ENCODE results near the gene CRADD.
"Not testable (repeated sequence)": the region's sequence is repeated elsewhere in the genome, so short reads cannot be mapped to it uniquely, and the experiment has no call there.

CRADD gene

GRCh38 chr12:93778306-93778705 is 101.1 kb downstream of the CRADD start:
- Histone ChIP-seq H3K4me1 (ENCODE audit: control insufficient read depth in 1 of 2, insufficient read depth in 2 of 2, low read length in 2 of 2) (peaks cover 3 to 22% of the 10 kb centered on the region in 2 donors), H3K36me3 (ENCODE audit: control insufficient read depth in 1 of 2, insufficient read depth in 2 of 2, low read length in 2 of 2) (peaks cover 0 to 6% of the 10 kb centered on the region in 2 donors), H3K4me3 (ENCODE audit: low read depth in 1 of 2, low read length in 2 of 2) (no peak overlapping the region), H3K27ac (ENCODE audit: low read length) (peak overlapping the region; percentile 88), H3K27me3 (ENCODE audit: low read depth, low read length) (no peaks in the 10 kb centered on the region), H3K9me3 (ENCODE audit: control insufficient read depth in 1 of 2, low read length in 2 of 2) (no peaks in the 10 kb centered on the region)

DNA sequence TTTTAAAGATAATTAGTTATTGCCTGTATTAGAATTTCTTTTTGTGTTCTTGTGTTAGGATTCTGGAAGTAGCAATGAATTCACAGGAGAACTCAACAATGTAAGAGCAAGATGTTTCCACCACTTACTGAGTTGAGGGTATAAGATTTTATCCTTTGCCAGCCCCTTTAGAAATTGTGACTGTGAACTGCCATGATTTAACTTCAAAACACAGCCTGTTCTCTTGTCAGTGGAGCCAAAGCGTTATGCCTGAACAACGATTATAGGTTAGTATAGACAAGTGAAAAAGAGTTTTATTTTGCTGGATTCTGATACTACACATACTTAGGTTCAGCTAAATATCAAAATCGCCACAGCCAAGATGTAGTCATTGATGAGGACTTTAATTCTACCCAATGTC is 101.6 kb downstream of the CRADD start:
- peaks cover 3 to 27% of the 10 kb centered on the region in 2 donors for H3K4me1 ChIP-seq (ENCODE audit: control insufficient read depth in 1 of 2, insufficient read depth in 2 of 2, low read length in 2 of 2)
- no peak overlapping the region for H3K4me3 ChIP-seq (ENCODE audit: low read depth in 1 of 2, low read length in 2 of 2)
- no peaks in the 10 kb centered on the region for H3K9me3 ChIP-seq (ENCODE audit: control insufficient read depth in 1 of 2, low read length in 2 of 2)
- no peaks in the 10 kb centered on the region for H3K27me3 ChIP-seq (ENCODE audit: low read depth, low read length)
- H3K27ac ChIP-seq (ENCODE audit: low read length): peak overlapping the region; percentile 88
- peaks cover 0 to 6% of the 10 kb centered on the region in 2 donors for H3K36me3 ChIP-seq (ENCODE audit: control insufficient read depth in 1 of 2, insufficient read depth in 2 of 2, low read length in 2 of 2)

DNA sequence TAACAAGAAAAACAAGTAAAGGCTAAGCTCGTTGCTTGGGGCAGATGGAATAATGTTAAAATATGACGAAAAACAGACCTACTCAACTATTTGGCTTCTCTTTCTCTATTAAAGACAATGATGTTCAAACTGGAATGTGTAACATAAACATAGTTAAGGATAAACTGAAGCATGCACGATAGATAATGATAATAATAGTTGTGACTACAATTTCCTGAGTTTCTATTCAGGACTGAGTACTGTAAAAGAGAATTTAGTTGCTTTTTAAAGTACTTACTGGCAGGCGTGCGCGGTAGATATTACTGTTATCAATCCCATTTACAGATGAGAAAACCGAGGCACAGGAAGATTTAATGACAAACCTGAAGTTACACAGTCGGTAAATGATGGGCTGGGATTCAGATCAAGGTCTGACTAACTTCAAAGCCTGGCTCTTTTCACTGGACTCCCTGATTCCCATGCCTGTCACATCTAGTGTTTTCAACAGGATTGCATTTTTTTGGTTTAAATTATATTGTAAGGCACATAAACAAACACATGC is 103.0 kb downstream of the CRADD start:
- H3K27me3 ChIP-seq (ENCODE audit: low read depth, low read length): no peaks in the 10 kb centered on the region
- H3K4me1 ChIP-seq (ENCODE audit: control insufficient read depth in 1 of 2, insufficient read depth in 2 of 2, low read length in 2 of 2): peaks cover 12 to 33% of the 10 kb centered on the region in 2 donors
- H3K9me3 ChIP-seq (ENCODE audit: control insufficient read depth in 1 of 2, low read length in 2 of 2): no peaks in the 10 kb centered on the region
- H3K4me3 ChIP-seq (ENCODE audit: low read depth in 1 of 2, low read length in 2 of 2): no peak overlapping the region
- H3K36me3 ChIP-seq (ENCODE audit: control insufficient read depth in 1 of 2, insufficient read depth in 2 of 2, low read length in 2 of 2): peaks cover 0 to 11% of the 10 kb centered on the region in 2 donors
- peak overlapping the region; percentile 88 for H3K27ac ChIP-seq (ENCODE audit: low read length)

DNA sequence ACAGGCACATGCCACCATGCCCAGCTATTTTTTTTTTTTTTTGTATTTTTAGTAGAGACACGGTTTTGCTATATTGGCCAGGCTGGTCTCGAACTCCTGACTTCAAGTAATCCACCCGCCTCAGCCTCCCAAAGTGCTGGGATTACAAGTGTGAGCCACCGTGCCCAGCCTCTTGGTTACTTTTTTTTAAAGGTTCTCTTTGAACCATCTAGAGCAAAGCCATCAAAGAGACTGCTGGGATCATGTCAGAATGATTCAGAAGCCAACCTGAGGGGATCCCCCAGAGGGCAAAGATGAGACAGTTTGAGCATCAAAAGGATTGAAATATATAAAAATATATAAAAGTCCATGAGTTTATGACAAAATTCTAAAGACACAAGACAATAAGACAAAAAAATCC is 103.7 kb downstream of the CRADD start:
- H3K27ac ChIP-seq (ENCODE audit: low read length); H3K9me3 ChIP-seq (ENCODE audit: control insufficient read depth in 1 of 2, low read length in 2 of 2): not testable (repeated sequence)
- H3K4me1 ChIP-seq (ENCODE audit: control insufficient read depth in 1 of 2, insufficient read depth in 2 of 2, low read length in 2 of 2): peaks cover 19 to 33% of the 10 kb centered on the region in 2 donors

GRCh38 chr12:93781961-93782360 is 104.8 kb downstream of the CRADD start:
- Histone ChIP-seq H3K36me3 (ENCODE audit: control insufficient read depth in 1 of 2, insufficient read depth in 2 of 2, low read length in 2 of 2) (peaks cover 0 to 11% of the 10 kb centered on the region in 2 donors), H3K4me1 (ENCODE audit: control insufficient read depth in 1 of 2, insufficient read depth in 2 of 2, low read length in 2 of 2) (peaks cover 22 to 26% of the 10 kb centered on the region in 2 donors)
- H3K27me3 ChIP-seq (ENCODE audit: low read depth, low read length); H3K4me3 ChIP-seq (ENCODE audit: low read depth in 1 of 2, low read length in 2 of 2); H3K9me3 ChIP-seq (ENCODE audit: control insufficient read depth in 1 of 2, low read length in 2 of 2); H3K27ac ChIP-seq (ENCODE audit: low read length): not testable (repeated sequence)

More for the DNA sequence above, 103.7 kb downstream of the CRADD start:
- H3K27me3 ChIP-seq (ENCODE audit: low read depth, low read length); H3K4me3 ChIP-seq (ENCODE audit: low read depth in 1 of 2, low read length in 2 of 2): not testable (repeated sequence)
- H3K36me3 ChIP-seq (ENCODE audit: control insufficient read depth in 1 of 2, insufficient read depth in 2 of 2, low read length in 2 of 2): peaks cover 0 to 11% of the 10 kb centered on the region in 2 donors

DNA sequence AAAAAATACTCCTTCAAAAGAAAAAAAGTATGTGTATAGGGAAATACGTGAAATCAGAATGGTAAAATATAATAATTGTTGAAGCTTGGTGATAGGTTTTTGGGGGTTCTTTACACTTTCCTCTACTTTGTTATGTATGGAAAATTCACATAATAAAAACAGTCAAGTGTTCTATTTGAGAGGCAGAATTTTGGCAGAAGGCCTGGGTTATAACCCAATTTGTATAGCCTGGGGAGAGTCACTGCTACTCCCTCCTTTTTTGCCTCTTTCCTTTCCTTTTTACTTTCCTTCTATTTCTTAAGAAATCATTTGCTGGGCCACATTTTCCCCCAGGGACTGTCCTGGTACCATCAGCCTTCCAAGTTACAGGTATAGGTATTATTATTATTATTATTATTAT is 105.7 kb downstream of the CRADD start:
- Histone ChIP-seq H3K4me1 (ENCODE audit: control insufficient read depth in 1 of 2, insufficient read depth in 2 of 2, low read length in 2 of 2) (peaks cover 17 to 22% of the 10 kb centered on the region in 2 donors), H3K9me3 (ENCODE audit: control insufficient read depth in 1 of 2, low read length in 2 of 2) (no peaks in the 10 kb centered on the region), H3K4me3 (ENCODE audit: low read depth in 1 of 2, low read length in 2 of 2) (no peak overlapping the region), H3K27me3 (ENCODE audit: low read depth, low read length) (no peaks in the 10 kb centered on the region), H3K36me3 (ENCODE audit: control insufficient read depth in 1 of 2, insufficient read depth in 2 of 2, low read length in 2 of 2) (peaks cover 0 to 8% of the 10 kb centered on the region in 2 donors), H3K27ac (ENCODE audit: low read length) (no peak overlapping the region)

- H3K27ac ChIP-seq (ENCODE audit: low read length): peak overlapping the region; percentile 95
- no peaks in the 10 kb centered on the region for H3K9me3 ChIP-seq (ENCODE audit: control insufficient read depth in 1 of 2, low read length in 2 of 2)
- H3K4me3 ChIP-seq (ENCODE audit: low read depth in 1 of 2, low read length in 2 of 2): no peak overlapping the region
- H3K27me3 ChIP-seq (ENCODE audit: low read depth, low read length): no peaks in the 10 kb centered on the region
- H3K4me1 ChIP-seq (ENCODE audit: control insufficient read depth in 1 of 2, insufficient read depth in 2 of 2, low read length in 2 of 2): peaks cover 13 to 22% of the 10 kb centered on the region in 2 donors
- H3K36me3 ChIP-seq (ENCODE audit: control insufficient read depth in 1 of 2, insufficient read depth in 2 of 2, low read length in 2 of 2): peaks cover 0 to 5% of the 10 kb centered on the region in 2 donors
Measured at GRCh38 chr12:93783832-93784231, 106.7 kb downstream of the CRADD start.

- H3K9me3 ChIP-seq (ENCODE audit: control insufficient read depth in 1 of 2, low read length in 2 of 2): no peaks in the 10 kb centered on the region
- no peak overlapping the region for H3K4me3 ChIP-seq (ENCODE audit: low read depth in 1 of 2, low read length in 2 of 2)
- peaks cover 11 to 22% of the 10 kb centered on the region in 2 donors for H3K4me1 ChIP-seq (ENCODE audit: control insufficient read depth in 1 of 2, insufficient read depth in 2 of 2, low read length in 2 of 2)
- no peaks in the 10 kb centered on the region for H3K27me3 ChIP-seq (ENCODE audit: low read depth, low read length)
- peaks cover 0 to 5% of the 10 kb centered on the region in 2 donors for H3K36me3 ChIP-seq (ENCODE audit: control insufficient read depth in 1 of 2, insufficient read depth in 2 of 2, low read length in 2 of 2)
- H3K27ac ChIP-seq (ENCODE audit: low read length): peak overlapping the region; percentile 95
Measured at GRCh38 chr12:93784339-93785086, 107.3 kb downstream of the CRADD start.

DNA sequence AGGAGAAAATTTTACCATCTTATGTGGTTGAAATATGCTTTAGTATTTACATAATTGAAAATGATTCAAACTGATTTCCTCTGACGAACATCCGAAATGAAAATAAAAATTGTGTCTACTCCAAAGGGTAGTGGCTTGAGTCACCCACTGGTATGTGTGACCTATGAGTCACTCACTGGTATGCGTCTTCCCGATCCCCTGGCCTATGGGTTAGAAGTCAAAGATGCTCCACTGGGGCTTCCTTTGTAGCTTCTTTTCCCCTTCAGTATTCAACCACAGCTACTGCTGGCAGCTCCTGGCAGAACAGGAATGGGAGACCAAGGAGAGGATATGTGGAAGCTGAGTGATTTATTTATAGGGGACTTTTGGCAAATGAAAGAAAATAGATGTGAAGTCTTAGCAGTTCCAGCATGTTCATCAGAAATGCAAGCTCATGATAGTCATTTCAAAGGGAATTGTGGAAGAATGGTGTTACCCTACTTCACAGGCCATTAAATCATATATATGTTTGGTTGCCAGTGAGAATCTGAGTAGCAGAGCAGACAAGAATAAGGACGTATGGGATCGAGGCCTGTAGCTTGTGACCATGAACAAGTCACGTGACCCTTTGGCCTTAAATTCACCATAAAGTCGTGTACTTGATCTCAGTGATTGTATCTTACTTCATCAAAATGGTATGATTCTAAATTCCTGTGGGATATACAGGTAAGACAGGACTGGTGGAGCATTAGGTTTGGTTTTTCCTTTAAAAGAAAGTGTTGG is 108.3 kb downstream of the CRADD start:
- no peaks in the 10 kb centered on the region for H3K27me3 ChIP-seq (ENCODE audit: low read depth, low read length)
- peaks cover 11 to 19% of the 10 kb centered on the region in 2 donors for H3K4me1 ChIP-seq (ENCODE audit: control insufficient read depth in 1 of 2, insufficient read depth in 2 of 2, low read length in 2 of 2)
- H3K9me3 ChIP-seq (ENCODE audit: control insufficient read depth in 1 of 2, low read length in 2 of 2): no peaks in the 10 kb centered on the region
- peaks cover 0 to 5% of the 10 kb centered on the region in 2 donors for H3K36me3 ChIP-seq (ENCODE audit: control insufficient read depth in 1 of 2, insufficient read depth in 2 of 2, low read length in 2 of 2)
- H3K4me3 ChIP-seq (ENCODE audit: low read depth in 1 of 2, low read length in 2 of 2): peak overlapping the region in 1 of 2 donors; percentile 13
- H3K27ac ChIP-seq (ENCODE audit: low read length): peak overlapping the region; percentile 95

DNA sequence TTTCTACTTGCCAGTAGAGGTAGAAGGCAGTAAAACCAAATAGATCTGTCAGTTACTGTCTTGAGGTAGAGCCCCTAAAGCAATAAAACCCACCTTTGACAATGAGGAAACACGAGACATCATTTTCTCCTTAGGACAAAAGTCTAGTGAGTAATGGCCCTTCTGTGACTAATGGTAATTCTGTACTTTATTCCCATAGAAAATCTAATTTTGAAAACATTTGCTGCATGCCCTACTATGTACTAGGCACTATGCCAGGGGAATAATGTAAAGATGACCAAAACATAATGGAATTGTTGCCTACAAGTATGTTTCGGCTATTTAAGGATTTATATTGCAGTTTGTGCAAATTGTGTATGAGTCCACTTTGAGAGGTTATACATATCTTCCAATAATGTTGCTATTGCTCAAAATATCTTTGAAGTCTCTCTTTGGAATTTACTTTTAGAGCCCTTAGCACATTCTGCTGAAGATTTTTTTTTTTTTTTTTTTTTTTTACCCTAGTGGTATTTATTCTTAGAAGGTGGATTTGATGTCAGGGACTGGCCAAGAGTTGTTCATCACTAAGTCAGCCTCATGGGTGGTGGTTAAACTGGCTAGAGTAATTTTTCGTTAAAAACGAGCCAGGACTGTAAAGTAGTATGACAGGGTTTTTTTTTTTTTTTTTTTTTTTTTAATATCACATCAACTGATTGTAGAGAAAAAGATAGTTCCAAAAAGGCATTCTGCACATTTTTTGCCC is 109.7 kb downstream of the CRADD start:
- peak overlapping the region; percentile 95 for H3K27ac ChIP-seq (ENCODE audit: low read length)
- H3K9me3 ChIP-seq (ENCODE audit: control insufficient read depth in 1 of 2, low read length in 2 of 2): no peaks in the 10 kb centered on the region
- peaks cover 0 to 5% of the 10 kb centered on the region in 2 donors for H3K36me3 ChIP-seq (ENCODE audit: control insufficient read depth in 1 of 2, insufficient read depth in 2 of 2, low read length in 2 of 2)
- H3K27me3 ChIP-seq (ENCODE audit: low read depth, low read length): no peaks in the 10 kb centered on the region
- no peak overlapping the region for H3K4me3 ChIP-seq (ENCODE audit: low read depth in 1 of 2, low read length in 2 of 2)
- H3K4me1 ChIP-seq (ENCODE audit: control insufficient read depth in 1 of 2, insufficient read depth in 2 of 2, low read length in 2 of 2): peaks cover 11 to 19% of the 10 kb centered on the region in 2 donors

DNA sequence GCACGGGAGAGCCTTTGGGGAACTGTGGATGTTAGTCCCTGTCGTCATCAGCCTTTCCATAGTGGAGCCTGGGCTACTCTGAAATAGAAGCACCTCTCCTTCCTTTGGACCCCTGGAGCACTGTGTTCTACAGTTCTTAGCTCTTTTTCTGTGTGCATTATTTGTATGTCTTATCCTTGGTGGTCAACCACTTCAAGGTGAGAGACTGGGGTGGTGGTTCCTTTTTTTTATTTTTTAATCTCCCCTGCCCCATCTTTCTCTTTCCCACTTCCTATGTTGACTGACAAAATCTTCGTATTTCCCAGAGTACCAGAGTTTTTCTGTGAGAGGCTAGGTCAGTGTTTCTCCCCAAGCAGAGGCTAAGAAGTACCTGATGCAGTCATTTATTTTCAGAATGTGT is 111.7 kb downstream of the CRADD start:
- no peaks in the 10 kb centered on the region for H3K9me3 ChIP-seq (ENCODE audit: control insufficient read depth in 1 of 2, low read length in 2 of 2)
- H3K4me3 ChIP-seq (ENCODE audit: low read depth in 1 of 2, low read length in 2 of 2): no peak overlapping the region
- H3K27me3 ChIP-seq (ENCODE audit: low read depth, low read length): no peaks in the 10 kb centered on the region
- H3K4me1 ChIP-seq (ENCODE audit: control insufficient read depth in 1 of 2, insufficient read depth in 2 of 2, low read length in 2 of 2): peaks cover 5 to 19% of the 10 kb centered on the region in 2 donors
- no peak overlapping the region for H3K27ac ChIP-seq (ENCODE audit: low read length)
- H3K36me3 ChIP-seq (ENCODE audit: control insufficient read depth in 1 of 2, insufficient read depth in 2 of 2, low read length in 2 of 2): peaks cover 0 to 5% of the 10 kb centered on the region in 2 donors

All from muscle layer of duodenum (tissue), 2 donors.